Measurements from ENCODE around the gene STK16.

Gene STK16

GRCh38 chr2:219294356-219295351 is 49.4 kb downstream of the STK16 start:
- peak; percentile 78 to 82 (median 79) for DNase-seq
- H3K9me3 ChIP-seq (ENCODE audit: control insufficient read depth, low read length) = no peaks in the 10 kb centered on the region
- no peaks in the 10 kb centered on the region for H3K36me3 ChIP-seq (ENCODE audit: control insufficient read depth, insufficient read depth, low read length)
- no peaks in the 10 kb centered on the region for H3K27me3 ChIP-seq (replicated peaks; ENCODE audit: control insufficient read depth, insufficient read depth, low read length, poor library complexity, severe bottlenecking)
- H3K4me3 ChIP-seq (ENCODE audit: insufficient read depth, low read depth, low read length, poor library complexity, severe bottlenecking) = peak overlapping the region; percentile 61
- H3K4me1 ChIP-seq (ENCODE audit: control insufficient read depth, insufficient read depth, low read length, poor library complexity, severe bottlenecking) = peaks cover 4% of the 10 kb centered on the region
- peak overlapping the region; percentile 65 for H3K27ac ChIP-seq (ENCODE audit: insufficient read depth, low read length, poor library complexity, severe bottlenecking)

- Histone ChIP-seq H3K36me3 (ENCODE audit: control insufficient read depth, insufficient read depth, low read length) (no peaks in the 10 kb centered on the region), H3K4me3 (ENCODE audit: insufficient read depth, low read depth, low read length, poor library complexity, severe bottlenecking) (no peak overlapping the region), H3K27me3 (replicated peaks; ENCODE audit: control insufficient read depth, insufficient read depth, low read length, poor library complexity, severe bottlenecking) (no peaks in the 10 kb centered on the region), H3K4me1 (ENCODE audit: control insufficient read depth, insufficient read depth, low read length, poor library complexity, severe bottlenecking) (peaks cover 4% of the 10 kb centered on the region), H3K27ac (ENCODE audit: insufficient read depth, low read length, poor library complexity, severe bottlenecking) (no peak overlapping the region), H3K9me3 (ENCODE audit: control insufficient read depth, low read length) (no peaks in the 10 kb centered on the region)
- DNase-seq = no peak
Measured at GRCh38 chr2:219296142-219296541, 50.9 kb downstream of the STK16 start.

- Histone ChIP-seq H3K9me3 (ENCODE audit: control insufficient read depth, low read length) (no peaks in the 10 kb centered on the region), H3K27ac (ENCODE audit: insufficient read depth, low read length, poor library complexity, severe bottlenecking) (no peak overlapping the region), H3K4me1 (ENCODE audit: control insufficient read depth, insufficient read depth, low read length, poor library complexity, severe bottlenecking) (peaks cover 4% of the 10 kb centered on the region), H3K27me3 (replicated peaks; ENCODE audit: control insufficient read depth, insufficient read depth, low read length, poor library complexity, severe bottlenecking) (no peaks in the 10 kb centered on the region), H3K4me3 (ENCODE audit: insufficient read depth, low read depth, low read length, poor library complexity, severe bottlenecking) (no peak overlapping the region), H3K36me3 (ENCODE audit: control insufficient read depth, insufficient read depth, low read length) (no peaks in the 10 kb centered on the region)
- DNase-seq = no peak
Measured at GRCh38 chr2:219296631-219297391, 51.5 kb downstream of the STK16 start.

GRCh38 chr2:219297766-219298456 is 52.6 kb downstream of the STK16 start:
- H3K4me1 ChIP-seq (ENCODE audit: control insufficient read depth, insufficient read depth, low read length, poor library complexity, severe bottlenecking) = peaks cover 4% of the 10 kb centered on the region
- no peaks in the 10 kb centered on the region for H3K36me3 ChIP-seq (ENCODE audit: control insufficient read depth, insufficient read depth, low read length)
- no peaks in the 10 kb centered on the region for H3K27me3 ChIP-seq (replicated peaks; ENCODE audit: control insufficient read depth, insufficient read depth, low read length, poor library complexity, severe bottlenecking)
- no peak overlapping the region for H3K4me3 ChIP-seq (ENCODE audit: insufficient read depth, low read depth, low read length, poor library complexity, severe bottlenecking)
- DNase-seq = no peak
- H3K27ac ChIP-seq (ENCODE audit: insufficient read depth, low read length, poor library complexity, severe bottlenecking) = no peak overlapping the region
- no peaks in the 10 kb centered on the region for H3K9me3 ChIP-seq (ENCODE audit: control insufficient read depth, low read length)

GRCh38 chr2:219298759-219299371 is 53.6 kb downstream of the STK16 start:
- H3K4me3 ChIP-seq (ENCODE audit: insufficient read depth, low read depth, low read length, poor library complexity, severe bottlenecking) = no peak overlapping the region
- H3K27me3 ChIP-seq (replicated peaks; ENCODE audit: control insufficient read depth, insufficient read depth, low read length, poor library complexity, severe bottlenecking) = no peaks in the 10 kb centered on the region
- H3K36me3 ChIP-seq (ENCODE audit: control insufficient read depth, insufficient read depth, low read length) = no peaks in the 10 kb centered on the region
- H3K4me1 ChIP-seq (ENCODE audit: control insufficient read depth, insufficient read depth, low read length, poor library complexity, severe bottlenecking) = peaks cover 4% of the 10 kb centered on the region
- no peak overlapping the region for H3K27ac ChIP-seq (ENCODE audit: insufficient read depth, low read length, poor library complexity, severe bottlenecking)
- DNase-seq = peak; percentile 72 to 78 (median 77)
- no peaks in the 10 kb centered on the region for H3K9me3 ChIP-seq (ENCODE audit: control insufficient read depth, low read length)

- no peak for DNase-seq
- no peaks in the 10 kb centered on the region for H3K27me3 ChIP-seq (replicated peaks; ENCODE audit: control insufficient read depth, insufficient read depth, low read length, poor library complexity, severe bottlenecking)
- H3K9me3 ChIP-seq (ENCODE audit: control insufficient read depth, low read length) = no peaks in the 10 kb centered on the region
- H3K27ac ChIP-seq (ENCODE audit: insufficient read depth, low read length, poor library complexity, severe bottlenecking) = no peak overlapping the region
- H3K4me3 ChIP-seq (ENCODE audit: insufficient read depth, low read depth, low read length, poor library complexity, severe bottlenecking) = no peak overlapping the region
- H3K4me1 ChIP-seq (ENCODE audit: control insufficient read depth, insufficient read depth, low read length, poor library complexity, severe bottlenecking) = peaks cover 4% of the 10 kb centered on the region
- H3K36me3 ChIP-seq (ENCODE audit: control insufficient read depth, insufficient read depth, low read length) = no peaks in the 10 kb centered on the region
Measured at GRCh38 chr2:219299372-219299760, 54.1 kb downstream of the STK16 start.
